GM13977 (cell line): ENCODE results near the gene MRPL12.

ENCODE experiments used
- DNase-seq: peaks from one replicate; pipeline ENCODE4 v3.0.0; 2012; ENCODE audit warnings: low spot score
- in situ Hi-C: fragments of 300-500 bp; cut with MboI; formaldehyde crosslinking; loops from one replicate; pipeline ENCODE4 v1.12.0; 2022; ENCODE audit warnings: low sequenced_read_pairs, low pct_unique_long_range_greater_than_20kb, mixed read lengths, inconsistent platforms; ENCODE audit not compliant: unreplicated experiment
- TF ChIP-seq, protein P1 (sequence below): IDR thresholded peaks from 2 replicates; pipeline ENCODE4 v1.5.1; 2012; ENCODE audit warnings: mild to moderate bottlenecking, control low read depth; ENCODE audit not compliant: insufficient read depth; ENCODE audit errors: extremely low read depth, missing control alignments

The MRPL12 gene

DNA sequence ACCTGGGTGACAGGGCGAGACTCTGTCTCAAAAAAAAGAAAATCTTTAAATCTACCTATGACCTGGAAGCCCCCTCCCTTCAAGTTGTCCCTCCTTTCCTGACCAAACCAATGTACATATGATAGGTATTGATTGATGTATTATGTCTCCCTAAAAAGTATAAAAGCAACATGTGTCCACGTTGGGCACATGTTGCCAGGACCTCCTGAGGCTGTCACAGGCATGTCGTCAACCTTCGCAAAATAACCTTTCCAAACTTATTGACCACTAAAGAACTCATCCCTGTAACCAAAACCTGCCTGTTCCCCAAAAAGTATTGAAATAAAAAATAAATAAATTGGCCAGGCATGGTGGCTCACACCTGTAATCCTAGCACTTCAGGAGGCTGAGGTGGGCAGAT lies 41.2 kb upstream of the MRPL12 start:
- no peak for DNase-seq
- in situ Hi-C loops: no loop called here
- TF ChIP-seq, protein P1, sequence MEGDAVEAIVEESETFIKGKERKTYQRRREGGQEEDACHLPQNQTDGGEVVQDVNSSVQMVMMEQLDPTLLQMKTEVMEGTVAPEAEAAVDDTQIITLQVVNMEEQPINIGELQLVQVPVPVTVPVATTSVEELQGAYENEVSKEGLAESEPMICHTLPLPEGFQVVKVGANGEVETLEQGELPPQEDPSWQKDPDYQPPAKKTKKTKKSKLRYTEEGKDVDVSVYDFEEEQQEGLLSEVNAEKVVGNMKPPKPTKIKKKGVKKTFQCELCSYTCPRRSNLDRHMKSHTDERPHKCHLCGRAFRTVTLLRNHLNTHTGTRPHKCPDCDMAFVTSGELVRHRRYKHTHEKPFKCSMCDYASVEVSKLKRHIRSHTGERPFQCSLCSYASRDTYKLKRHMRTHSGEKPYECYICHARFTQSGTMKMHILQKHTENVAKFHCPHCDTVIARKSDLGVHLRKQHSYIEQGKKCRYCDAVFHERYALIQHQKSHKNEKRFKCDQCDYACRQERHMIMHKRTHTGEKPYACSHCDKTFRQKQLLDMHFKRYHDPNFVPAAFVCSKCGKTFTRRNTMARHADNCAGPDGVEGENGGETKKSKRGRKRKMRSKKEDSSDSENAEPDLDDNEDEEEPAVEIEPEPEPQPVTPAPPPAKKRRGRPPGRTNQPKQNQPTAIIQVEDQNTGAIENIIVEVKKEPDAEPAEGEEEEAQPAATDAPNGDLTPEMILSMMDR: no peak

DNA sequence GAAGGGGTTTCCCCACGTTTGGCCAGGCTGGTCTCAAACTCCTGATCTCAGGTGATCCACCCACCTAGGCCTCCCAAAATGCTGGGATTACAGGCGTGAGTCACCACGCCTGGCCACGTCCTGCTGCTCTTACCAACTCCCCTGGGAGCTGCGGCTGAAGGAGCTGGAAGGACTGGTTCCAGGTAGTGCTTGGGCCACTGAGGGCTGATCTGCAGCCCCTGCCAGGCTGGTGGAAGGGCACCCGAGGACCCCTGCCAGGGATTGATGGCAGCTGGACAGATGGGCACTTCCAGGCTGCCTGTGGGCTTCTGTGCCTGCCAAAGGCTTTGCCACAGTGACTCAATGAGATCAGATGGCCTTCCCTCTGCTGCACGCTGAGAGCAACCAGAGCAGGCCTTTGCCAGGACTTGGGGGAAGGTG lies 39.1 kb upstream of the MRPL12 start:
- no peak for DNase-seq
- in situ Hi-C loops: no loop called here
- TF ChIP-seq, protein P1: no peak

GRCh38 chr17:81665205-81666091 lies 37.7 kb upstream of the MRPL12 start:
- no peak for DNase-seq
- in situ Hi-C loops: no loop called here
- TF ChIP-seq, protein P1: no peak

GRCh38 chr17:81666092-81666341 lies 37.1 kb upstream of the MRPL12 start:
- TF ChIP-seq, protein P1: no peak
- in situ Hi-C loops: no loop called here
- no peak for DNase-seq

- peak; percentile 99 for DNase-seq
- TF ChIP-seq, protein P1: no peak
- in situ Hi-C loops: no loop called here
Observed at GRCh38 chr17:81666342-81667191, 36.6 kb upstream of the MRPL12 start, which contains the start of the genes CCDC137 and OXLD1. Gene CCDC137 (plus strand): TSS chr17:81666737. CDS start chr17:81666767, 30 bp downstream. Gene OXLD1 (minus strand): TSS chr17:81666605. CDS start chr17:81666577, 28 bp downstream.

DNA sequence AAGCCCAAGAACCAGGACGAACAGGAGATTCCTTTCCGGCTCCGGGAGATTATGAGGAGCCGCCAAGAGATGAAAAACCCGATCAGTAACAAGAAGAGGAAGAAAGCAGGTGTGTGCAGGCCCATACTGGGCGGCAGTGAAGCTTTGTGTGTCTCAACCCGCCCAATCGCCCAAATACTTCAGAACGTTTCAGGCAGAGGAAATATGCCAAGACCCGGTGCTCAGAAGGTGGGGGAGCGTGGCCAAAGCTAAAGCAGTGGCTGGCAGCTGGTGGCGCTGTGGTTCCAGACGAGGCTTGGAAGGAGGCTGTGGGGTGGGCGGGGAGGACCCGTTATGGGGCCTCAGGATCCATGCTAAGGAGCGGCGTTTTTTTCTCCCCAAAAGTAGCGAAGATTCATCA lies 35.4 kb upstream of the MRPL12 start:
- no peak for DNase-seq
- TF ChIP-seq, protein P1: no peak
- in situ Hi-C loops: no loop called here
